Kidney glomerular epithelial cell (primary cell): Measurements from ENCODE around the gene SLC39A2.
"Not testable (repeated sequence)": the region's sequence is repeated elsewhere in the genome, so short reads cannot be mapped to it uniquely, and the experiment has no call there.

Experiments
- DNase-seq: peaks from one replicate; lab custom pipeline; 2025; lab: John Stamatoyannopoulos, UW

SLC39A2 gene

GRCh38 chr14:20997115-20997514, 2.0 kb upstream of the SLC39A2 start:
- DNase-seq, result no peak

GRCh38 chr14:20997564-20997963, 1.5 kb upstream of the SLC39A2 start:
- no peak for DNase-seq

- DNase-seq, result no peak
These were observed 954 bp upstream of the SLC39A2 start for GRCh38 chr14:20998139-20998538.

GRCh38 chr14:20999591-20999990, 498 bp downstream of the SLC39A2 start:
- no peak for DNase-seq

GRCh38 chr14:21001218-21001617, 2.1 kb downstream of the SLC39A2 start:
- no peak for DNase-seq

GRCh38 chr14:21003788-21004346, 4.8 kb downstream of the SLC39A2 start:
- DNase-seq, result no peak

- DNase-seq, result not testable (repeated sequence)
These were observed 10.6 kb downstream of the SLC39A2 start for GRCh38 chr14:21009721-21010120.

- DNase-seq, result no peak
These were observed 12.0 kb downstream of the SLC39A2 start for GRCh38 chr14:21011136-21011535.

GRCh38 chr14:21014761-21015190, 15.7 kb downstream of the SLC39A2 start:
- peak; percentile 65 for DNase-seq

GRCh38 chr14:21015312-21015711, 16.2 kb downstream of the SLC39A2 start:
- DNase-seq, result no peak

- DNase-seq, result no peak
These were observed 17.5 kb downstream of the SLC39A2 start for GRCh38 chr14:21016413-21017190.

GRCh38 chr14:21017528-21018245, 18.6 kb downstream of the SLC39A2 start:
- no peak for DNase-seq

- no peak for DNase-seq
These were observed 19.2 kb downstream of the SLC39A2 start for GRCh38 chr14:21018286-21018685.

GRCh38 chr14:21018781-21019180, 19.7 kb downstream of the SLC39A2 start:
- no peak for DNase-seq

GRCh38 chr14:21019366-21019765, 20.3 kb downstream of the SLC39A2 start:
- DNase-seq, result no peak

- DNase-seq, result no peak
These were observed 22.0 kb downstream of the SLC39A2 start for GRCh38 chr14:21020977-21021545.

- no peak for DNase-seq
These were observed 23.6 kb downstream of the SLC39A2 start for GRCh38 chr14:21022686-21023085.

GRCh38 chr14:21023174-21023573, 24.1 kb downstream of the SLC39A2 start:
- no peak for DNase-seq

- no peak for DNase-seq
These were observed 24.9 kb downstream of the SLC39A2 start for GRCh38 chr14:21023817-21024584.

GRCh38 chr14:21024585-21025370, 25.7 kb downstream of the SLC39A2 start, which contains the start of gene NDRG2:
Gene NDRG2 (minus strand): TSS chr14:21025061. CDS start chr14:21023315, 1,746 bp downstream.
- DNase-seq, result no peak
